Eye (tissue), 1 donor: Measurements from ENCODE around the gene ST6GALNAC3.

Experiments used
- DNase-seq: peaks from one replicate; pipeline ENCODE4 v3.0.0-alpha.2; 2015

The ST6GALNAC3 gene

DNA sequence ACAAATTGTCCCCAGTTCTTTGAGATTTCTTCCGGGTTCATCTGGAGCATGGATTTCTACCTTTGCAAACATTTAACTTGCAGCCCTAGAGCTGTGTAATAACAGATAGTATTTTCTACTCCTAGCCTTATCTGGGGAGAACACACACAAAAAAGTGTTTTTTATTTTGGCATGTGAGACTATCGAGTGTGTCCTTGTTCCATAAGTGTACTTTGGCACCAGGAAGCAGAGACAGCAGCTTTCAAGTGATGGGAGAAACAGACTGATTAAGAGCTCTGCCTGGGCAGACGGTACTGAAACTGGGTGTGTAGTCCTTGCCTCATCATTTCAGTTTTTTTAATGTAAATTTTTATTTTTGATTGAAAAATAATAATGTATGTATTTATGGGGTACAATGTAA, 297.4 kb downstream of the ST6GALNAC3 start:
- no peak for DNase-seq

GRCh38 chr1:76374086-76374485, 299.5 kb downstream of the ST6GALNAC3 start:
- DNase-seq = no peak

DNA sequence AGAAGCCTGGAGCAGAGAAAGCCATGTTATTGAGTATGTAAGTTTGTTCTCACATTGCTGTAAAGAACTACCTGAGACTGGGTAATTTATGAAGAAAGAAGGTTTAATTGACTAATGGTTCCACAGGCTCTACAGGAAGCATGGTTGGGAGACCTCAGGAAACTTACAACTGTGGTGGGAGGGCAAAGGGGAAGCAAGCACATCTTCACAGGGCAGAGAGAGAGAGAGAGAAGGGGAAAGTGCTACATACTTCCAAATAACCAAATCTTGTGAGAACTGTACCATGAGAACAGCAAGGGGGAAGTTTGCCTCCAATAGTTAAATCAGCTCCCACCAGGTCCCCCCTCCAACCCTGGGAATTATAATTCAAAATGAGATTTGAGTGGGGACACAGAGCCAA, 302.7 kb downstream of the ST6GALNAC3 start:
- no peak for DNase-seq

- DNase-seq = no peak
Observed at GRCh38 chr1:76379506-76379905, 305.0 kb downstream of the ST6GALNAC3 start.

GRCh38 chr1:76381450-76382097, 307.0 kb downstream of the ST6GALNAC3 start:
- DNase-seq = no peak

DNA sequence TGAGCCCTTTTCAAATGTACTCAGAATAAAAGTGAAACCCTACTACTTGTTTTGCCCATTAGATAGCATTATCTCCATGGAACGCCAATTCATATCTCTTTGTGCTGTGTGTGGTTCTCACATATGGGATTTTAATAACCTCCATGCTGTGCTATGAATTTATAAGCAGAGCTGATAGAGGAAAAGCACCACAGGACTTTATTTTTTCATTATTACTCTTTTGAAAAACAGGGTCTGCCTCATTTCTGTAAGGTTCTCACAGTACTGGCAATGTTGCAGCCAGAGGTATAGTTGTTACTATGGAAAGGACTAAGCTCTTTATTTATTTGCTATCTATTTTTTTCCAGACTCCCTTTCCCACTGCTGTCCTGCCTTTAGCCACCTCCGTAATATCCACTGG, 313.7 kb downstream of the ST6GALNAC3 start:
- no peak for DNase-seq

- no peak for DNase-seq
Observed at GRCh38 chr1:76390456-76390855, 315.9 kb downstream of the ST6GALNAC3 start.

GRCh38 chr1:76395059-76395458, 320.5 kb downstream of the ST6GALNAC3 start:
- DNase-seq = no peak

GRCh38 chr1:76402128-76402527, 327.6 kb downstream of the ST6GALNAC3 start:
- no peak for DNase-seq

- DNase-seq = no peak
Observed at GRCh38 chr1:76408303-76408702, 333.8 kb downstream of the ST6GALNAC3 start.

DNA sequence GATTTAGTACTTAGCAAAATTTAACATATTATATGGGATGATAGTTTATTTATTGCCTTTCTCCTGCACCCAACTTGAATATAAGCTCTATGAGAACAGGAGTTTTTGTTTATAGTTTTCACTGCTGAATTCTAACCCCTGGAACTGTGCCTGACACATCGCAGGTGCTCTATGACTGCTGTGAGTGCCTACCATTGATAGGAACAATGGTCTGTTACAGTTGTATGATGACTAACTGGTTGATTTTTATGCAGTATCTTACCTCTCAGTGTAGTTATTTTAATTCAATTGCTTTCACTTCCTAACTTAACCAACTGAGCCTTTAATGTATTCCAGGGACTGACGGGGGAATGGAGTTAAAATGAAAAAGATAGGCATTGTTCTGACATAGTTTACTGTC, 336.0 kb downstream of the ST6GALNAC3 start:
- no peak for DNase-seq

GRCh38 chr1:76418531-76418930, 344.0 kb downstream of the ST6GALNAC3 start:
- no peak for DNase-seq

DNA sequence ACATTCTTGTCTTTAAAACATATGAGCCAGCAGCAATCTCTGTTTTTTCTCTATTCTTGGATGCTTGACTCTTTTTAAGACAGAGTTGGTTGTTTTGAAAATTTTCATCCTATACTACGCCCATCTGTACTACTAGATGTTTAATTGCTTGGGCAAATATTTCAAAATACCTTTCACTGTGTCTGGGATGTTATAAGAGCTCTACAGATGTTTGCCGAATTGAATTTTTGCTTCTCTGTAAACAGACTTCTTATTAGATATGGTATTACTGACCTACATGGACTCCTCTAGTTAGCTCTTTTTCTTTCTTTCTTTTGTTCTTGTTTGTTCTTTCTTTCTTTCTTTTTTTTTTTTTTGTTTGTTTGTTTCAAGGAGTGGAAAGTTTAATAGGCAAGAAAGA, 345.1 kb downstream of the ST6GALNAC3 start:
- no peak for DNase-seq

GRCh38 chr1:76425201-76426145, 350.9 kb downstream of the ST6GALNAC3 start:
- peak; percentile 71 for DNase-seq

DNA sequence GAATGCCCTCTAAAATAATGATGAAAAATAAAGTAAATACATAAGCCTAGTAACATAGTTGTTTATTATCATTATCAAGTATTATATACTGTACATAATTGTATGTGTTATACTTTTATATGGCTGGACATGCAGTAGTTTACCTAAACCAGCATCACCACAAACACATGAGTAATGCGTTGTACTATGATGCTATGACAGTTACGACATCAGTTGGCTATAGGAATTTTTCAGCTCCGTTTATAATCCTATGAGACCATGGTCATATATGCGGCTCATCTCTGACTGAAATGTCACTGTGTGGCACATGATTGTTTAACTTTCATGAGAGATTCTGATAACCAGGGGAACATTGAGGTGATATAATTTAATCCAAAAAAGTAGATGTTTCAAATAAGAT, 352.1 kb downstream of the ST6GALNAC3 start:
- no peak for DNase-seq

DNA sequence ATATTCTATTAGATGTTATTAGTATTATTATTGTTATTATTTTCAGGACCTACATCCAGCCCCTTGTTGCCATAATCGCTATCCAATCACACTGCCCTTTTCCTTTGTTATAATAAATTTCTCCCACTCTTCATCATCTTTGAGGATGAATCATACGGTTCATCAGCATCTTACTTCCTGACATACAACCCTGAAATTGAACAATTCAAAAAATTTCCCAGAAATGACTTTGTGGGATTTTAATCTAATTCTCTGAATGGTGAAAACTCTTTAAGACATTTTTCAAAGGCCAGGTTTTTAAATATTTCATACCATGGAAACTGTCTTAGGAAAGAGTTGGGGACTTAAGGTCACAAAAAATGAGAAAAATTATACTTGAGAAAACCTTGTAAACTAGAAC, 353.5 kb downstream of the ST6GALNAC3 start:
- DNase-seq = no peak

DNA sequence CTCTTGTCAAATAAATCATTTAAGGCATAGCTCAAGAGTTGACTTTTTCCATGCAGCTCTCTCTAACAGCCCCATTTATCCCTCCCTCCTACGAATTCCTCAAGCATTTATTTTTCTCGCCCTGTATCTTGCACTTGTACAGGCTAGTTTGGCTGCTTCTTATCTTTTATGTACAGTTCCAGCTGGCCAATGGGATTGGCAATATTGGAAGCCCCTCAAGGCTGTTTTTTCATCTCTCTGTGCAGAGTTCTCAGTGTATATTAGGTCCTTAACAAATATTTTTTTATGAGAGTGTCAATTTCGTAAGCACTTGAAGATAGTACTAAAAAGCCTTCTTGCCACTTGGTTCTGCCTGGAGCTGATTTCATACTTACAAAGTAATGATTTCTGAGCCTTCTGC, 356.0 kb downstream of the ST6GALNAC3 start:
- no peak for DNase-seq

DNA sequence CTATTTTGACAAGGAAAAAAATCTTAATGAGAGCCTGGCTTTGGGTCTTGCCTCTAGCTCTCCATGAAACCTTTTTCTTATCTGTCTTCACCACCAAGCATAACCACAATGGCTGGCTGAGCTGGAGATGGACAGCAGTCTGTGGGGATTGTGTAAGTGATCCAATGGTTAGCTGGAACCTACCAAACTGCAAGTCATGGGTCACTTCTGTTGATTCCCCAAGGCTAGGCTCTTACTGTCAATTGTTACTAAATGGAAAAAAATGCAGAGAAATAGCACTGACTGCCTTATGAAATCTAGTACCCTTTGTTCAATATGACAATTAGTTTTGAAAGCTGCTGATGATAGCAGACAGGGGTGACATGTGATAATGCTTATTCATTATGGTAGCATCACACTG, 359.0 kb downstream of the ST6GALNAC3 start:
- DNase-seq = peak; percentile 38

GRCh38 chr1:76443217-76443616, 368.7 kb downstream of the ST6GALNAC3 start:
- no peak for DNase-seq

GRCh38 chr1:76444773-76445172, 370.2 kb downstream of the ST6GALNAC3 start:
- DNase-seq = no peak

DNA sequence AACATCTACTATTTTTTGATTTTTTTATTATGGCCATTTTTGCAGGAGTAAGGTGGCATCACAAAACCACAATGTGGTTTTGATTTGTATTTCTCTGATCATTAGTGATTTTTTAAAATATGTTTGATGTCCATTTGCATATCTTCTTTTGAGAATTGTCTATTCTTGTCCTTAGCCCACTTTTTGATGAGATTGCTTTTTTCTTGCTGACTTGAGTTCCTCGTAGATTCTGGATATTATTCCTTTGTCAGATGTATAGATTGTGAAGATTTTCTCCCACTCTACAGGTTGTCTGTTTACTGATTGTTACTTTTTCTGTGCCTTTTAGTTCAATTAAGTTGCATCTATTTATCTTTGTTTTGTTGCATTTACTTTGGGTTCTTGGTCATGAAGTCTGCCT, 375.7 kb downstream of the ST6GALNAC3 start:
- DNase-seq = no peak

DNA sequence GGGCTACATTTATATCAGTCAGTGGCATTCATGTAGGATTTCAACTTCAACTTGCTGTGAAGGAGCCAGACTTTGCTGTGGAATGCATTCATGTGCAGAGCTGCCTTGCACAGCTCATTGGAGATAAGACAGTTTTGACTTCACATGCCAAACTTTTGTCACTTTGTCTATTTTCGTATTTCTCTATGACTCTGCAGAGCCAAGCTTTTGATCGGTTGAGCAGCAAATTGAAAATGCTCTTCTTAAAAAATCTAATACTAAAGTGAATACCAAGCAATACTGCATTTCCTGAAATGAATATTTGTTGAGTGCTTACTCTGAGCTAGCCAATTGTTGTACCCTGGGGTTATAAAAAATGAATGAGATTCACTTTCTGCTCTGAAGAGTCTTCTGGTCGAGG, 388.7 kb downstream of the ST6GALNAC3 start:
- no peak for DNase-seq

DNA sequence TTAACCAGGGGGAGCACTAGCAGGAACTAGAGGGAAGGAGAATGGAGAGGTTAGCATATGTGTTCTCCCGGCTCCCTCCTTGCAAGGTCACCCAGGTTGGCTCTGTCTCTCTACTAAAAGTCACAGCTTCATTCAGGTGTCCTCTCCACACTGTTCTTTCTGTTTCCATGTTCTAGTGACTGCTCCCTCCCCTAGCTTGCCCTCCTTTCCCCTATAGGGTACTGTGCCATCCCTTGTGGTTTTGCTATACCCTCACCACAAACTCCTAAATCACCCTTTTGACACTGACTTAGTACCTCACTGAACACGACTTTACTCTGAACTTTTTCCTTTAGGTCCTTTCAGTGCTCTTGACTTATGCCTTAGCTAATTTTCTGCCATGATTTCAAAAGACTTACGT, 389.3 kb downstream of the ST6GALNAC3 start:
- no peak for DNase-seq

- no peak for DNase-seq
Observed at GRCh38 chr1:76465030-76465429, 390.5 kb downstream of the ST6GALNAC3 start.
